ENCODE measurements around the gene DDX56.
"Not testable (repeated sequence)": the region's sequence is repeated elsewhere in the genome, so short reads cannot be mapped to it uniquely, and the experiment has no call there.

Gene DDX56

GRCh38 chr7:44563171-44563679 is 10.5 kb downstream of the DDX56 start:
- no peak for DNase-seq (ENCODE audit: low spot score)

- DNase-seq (ENCODE audit: low spot score): not testable (repeated sequence)
These were observed 11.1 kb downstream of the DDX56 start for GRCh38 chr7:44562622-44562962.

GRCh38 chr7:44561962-44562621 is 11.6 kb downstream of the DDX56 start:
- no peak for DNase-seq (ENCODE audit: low spot score)

GRCh38 chr7:44561481-44561880 is 12.2 kb downstream of the DDX56 start:
- no peak for DNase-seq (ENCODE audit: low spot score)

- DNase-seq (ENCODE audit: low spot score): no peak
These were observed 14.2 kb downstream of the DDX56 start for GRCh38 chr7:44559485-44559884.

- DNase-seq (ENCODE audit: low spot score): no peak
These were observed 16.2 kb downstream of the DDX56 start for GRCh38 chr7:44557485-44557884.

- DNase-seq (ENCODE audit: low spot score): no peak
These were observed 18.4 kb downstream of the DDX56 start for GRCh38 chr7:44555350-44555749.

- DNase-seq (ENCODE audit: low spot score): not testable (repeated sequence)
These were observed 21.2 kb downstream of the DDX56 start for GRCh38 chr7:44552473-44553005.

- no peak for DNase-seq (ENCODE audit: low spot score)
These were observed 24.3 kb downstream of the DDX56 start for GRCh38 chr7:44549457-44549856.

- no peak for DNase-seq (ENCODE audit: low spot score)
These were observed 24.8 kb downstream of the DDX56 start for GRCh38 chr7:44548893-44549292.

GRCh38 chr7:44547536-44548231 is 26.0 kb downstream of the DDX56 start:
- DNase-seq (ENCODE audit: low spot score): no peak

- DNase-seq (ENCODE audit: low spot score): no peak
These were observed 31.7 kb downstream of the DDX56 start for GRCh38 chr7:44541876-44542610.

- DNase-seq (ENCODE audit: low spot score): no peak
These were observed 32.5 kb downstream of the DDX56 start, which contains the start of gene NPC1L1 for GRCh38 chr7:44541028-44541869. TSS of gene NPC1L1 (minus strand) at chr7:44541330. CDS start at chr7:44541259, 71 bp downstream.

- no peak for DNase-seq (ENCODE audit: low spot score)
These were observed 33.1 kb downstream of the DDX56 start for GRCh38 chr7:44540592-44541027.

GRCh38 chr7:44539669-44540506 is 33.8 kb downstream of the DDX56 start:
- DNase-seq (ENCODE audit: low spot score): no peak

GRCh38 chr7:44538798-44539668 is 34.7 kb downstream of the DDX56 start:
- DNase-seq (ENCODE audit: low spot score): no peak

GRCh38 chr7:44538093-44538797 is 35.5 kb downstream of the DDX56 start:
- no peak for DNase-seq (ENCODE audit: low spot score)

- DNase-seq (ENCODE audit: low spot score): no peak
These were observed 36.3 kb downstream of the DDX56 start for GRCh38 chr7:44537442-44537841.

GRCh38 chr7:44536090-44536489 is 37.6 kb downstream of the DDX56 start:
- DNase-seq (ENCODE audit: low spot score): no peak

Data from Ammon's horn (tissue), 1 donor.